Neural progenitor cell (in vitro differentiated cells): ENCODE results near the gene MAPRE2. TPM values are rescaled to one million over a fixed set of nuclear protein-coding genes. Genes with fewer than 3 reads are reported as not detected.
"Not testable (repeated sequence)": the region's sequence is repeated elsewhere in the genome, so short reads cannot be mapped to it uniquely, and the experiment has no call there.

Source experiments
- DNase-seq: peaks from one replicate; pipeline ENCODE4 v3.0.0-alpha.2; 2016; ENCODE audit warnings: low spot score
- H2AFZ ChIP-seq: fragments of 200-600 bp; sonication (generic); replicated peaks from 2 replicates; pipeline ENCODE4 v1.6.1; 2016; ENCODE audit warnings: antibody characterized with exemption
- H3F3A ChIP-seq: fragments of 200-600 bp; sonication (generic); 2 replicates; pipeline ENCODE4 v1.6.1; 2016; ENCODE audit warnings: antibody characterized with exemption, low read depth
- H3K27ac ChIP-seq: fragments of 200-600 bp; sonication (generic); 2 replicates; pipeline ENCODE4 v1.5.1; 2016; ENCODE audit warnings: mild to moderate bottlenecking
- H3K27me3 ChIP-seq: fragments of 200-600 bp; sonication (generic); 2 replicates; pipeline ENCODE4 v1.6.1; 2016; ENCODE audit warnings: mild to moderate bottlenecking, moderate library complexity
- H3K36me3 ChIP-seq: fragments of 200-600 bp; sonication (generic); 2 replicates; pipeline ENCODE4 v1.5.1; 2016
- H3K4me1 ChIP-seq: fragments of 200-600 bp; sonication (generic); 2 replicates; pipeline ENCODE4 v1.6.1; 2016; ENCODE audit warnings: mixed run types
- H3K4me2 ChIP-seq: fragments of 200-600 bp; sonication (generic); 2 replicates; pipeline ENCODE4 v1.6.1; 2016
- H3K4me3 ChIP-seq: fragments of 200-600 bp; sonication (generic); 2 replicates; pipeline ENCODE4 v1.5.1; 2016
- H3K79me2 ChIP-seq: fragments of 200-600 bp; sonication (generic); 2 replicates; pipeline ENCODE4 v1.6.1; 2016; ENCODE audit warnings: low read depth
- H3K9ac ChIP-seq: fragments of 200-600 bp; sonication (generic); 2 replicates; pipeline ENCODE4 v1.6.1; 2016
- H3K9me3 ChIP-seq: fragments of 200-600 bp; sonication (generic); 2 replicates; pipeline ENCODE4 v1.5.1; 2016; ENCODE audit warnings: low read depth
- H4K20me1 ChIP-seq: fragments of 200-600 bp; sonication (generic); 2 replicates; pipeline ENCODE4 v1.6.1; 2016; ENCODE audit warnings: low read depth
- H3K27ac Mint-ChIP-seq: 3 replicates; pipeline ENCODE4 v1.8.0; 2021; ENCODE audit warnings: mixed read lengths
- H3K27me3 Mint-ChIP-seq: 2 replicates; pipeline ENCODE4 v1.8.0; 2022; ENCODE audit warnings: low read depth, mild to moderate bottlenecking, inconsistent platforms, moderate library complexity, mixed read lengths; ENCODE audit not compliant: insufficient read depth
- H3K36me3 Mint-ChIP-seq: 3 replicates; pipeline ENCODE4 v1.8.0; 2021; ENCODE audit warnings: mixed read lengths
- H3K4me1 Mint-ChIP-seq: 3 replicates; pipeline ENCODE4 v1.8.0; 2021; ENCODE audit warnings: mixed read lengths
- H3K4me3 Mint-ChIP-seq: 3 replicates; pipeline ENCODE4 v1.8.0; 2021; ENCODE audit warnings: mild to moderate bottlenecking, moderate library complexity, mixed read lengths
- H3K9me3 Mint-ChIP-seq: 3 replicates; pipeline ENCODE4 v1.8.0; 2020; ENCODE audit warnings: mixed read lengths
- CTCF ChIP-seq: fragments of 200-600 bp; sonication (generic); IDR thresholded peaks from 2 replicates; pipeline ENCODE4 v1.5.1; 2017; ENCODE audit warnings: antibody characterized with exemption, mild to moderate bottlenecking
- EZH2 ChIP-seq: fragments of 200-600 bp; sonication (generic); IDR thresholded peaks from 2 replicates; pipeline ENCODE4 v1.6.1; 2017; ENCODE audit warnings: antibody characterized with exemption, mild to moderate bottlenecking, moderate library complexity
- EZH2phosphoT487 ChIP-seq: fragments of 200-600 bp; sonication (generic); IDR thresholded peaks from 2 replicates; pipeline ENCODE4 v1.6.1; 2017; ENCODE audit warnings: antibody characterized with exemption
- total RNA-seq: library from RNA; depleted of rRNA; stranded (reverse); fragments of >200 nt; gene quantifications from 2 replicates; pipeline ENCODE4 v1.2.3, GENCODE V29; 2015; ENCODE audit warnings: low replicate concordance

MAPRE2 gene
- total RNA-seq, 1 donor from 2014 or later = 34.6 TPM

- Histone ChIP-seq H3K36me3 (peaks cover 6% of the 10 kb centered on the region), H3K4me3 (no peak overlapping the region), H3K9ac (no peak overlapping the region), H3K9me3 (no peaks in the 10 kb centered on the region), H2AFZ (no peak overlapping the region), H3K79me2 (peaks cover 4% of the 10 kb centered on the region), H3K27ac (no peak overlapping the region), H3K27me3 (no peaks in the 10 kb centered on the region), H3F3A (no peaks in the 10 kb centered on the region), H3K4me1 (no peaks in the 10 kb centered on the region), H3K4me2 (no peak overlapping the region), H4K20me1 (no peaks in the 10 kb centered on the region)
- DNase-seq = no peak
- H3K27ac Mint-ChIP-seq = no peak overlapping the region
- H3K36me3 Mint-ChIP-seq = peaks cover 21% of the 10 kb centered on the region
- H3K27me3 Mint-ChIP-seq = no peaks in the 10 kb centered on the region
- TF ChIP-seq EZH2phosphoT487 (no peak), CTCF (no peak), EZH2 (no peak)
- peaks cover 8% of the 10 kb centered on the region for H3K9me3 Mint-ChIP-seq
- no peak overlapping the region for H3K4me3 Mint-ChIP-seq
- no peaks in the 10 kb centered on the region for H3K4me1 Mint-ChIP-seq
These were observed 65.0 kb downstream of the MAPRE2 start for GRCh38 chr18:35106013-35106844.

- H3K4me1 ChIP-seq = no peaks in the 10 kb centered on the region
- no peak overlapping the region for H3K27ac ChIP-seq
- H3K9me3 Mint-ChIP-seq = peaks cover 10% of the 10 kb centered on the region
- no peaks in the 10 kb centered on the region for H3K4me1 Mint-ChIP-seq
- no peaks in the 10 kb centered on the region for H4K20me1 ChIP-seq
- no peak for DNase-seq
- no peaks in the 10 kb centered on the region for H3F3A ChIP-seq
- no peaks in the 10 kb centered on the region for H3K9me3 ChIP-seq
- H3K4me2 ChIP-seq = no peak overlapping the region
- H3K9ac ChIP-seq = no peak overlapping the region
- H3K27me3 ChIP-seq = no peaks in the 10 kb centered on the region
- H3K36me3 ChIP-seq = peaks cover 6% of the 10 kb centered on the region
- H3K27me3 Mint-ChIP-seq = no peaks in the 10 kb centered on the region
- H3K4me3 ChIP-seq = no peak overlapping the region
- H3K36me3 Mint-ChIP-seq = peaks cover 17% of the 10 kb centered on the region
- H3K79me2 ChIP-seq = peaks cover 4% of the 10 kb centered on the region
- no peak overlapping the region for H3K4me3 Mint-ChIP-seq
- H2AFZ ChIP-seq = no peak overlapping the region
- H3K27ac Mint-ChIP-seq = no peak overlapping the region
- TF ChIP-seq EZH2 (no peak), CTCF (no peak), EZH2phosphoT487 (no peak)
These were observed 65.6 kb downstream of the MAPRE2 start for GRCh38 chr18:35106845-35107148.

- Histone ChIP-seq H3K9ac (no peak overlapping the region), H3K4me1 (no peaks in the 10 kb centered on the region), H3K4me3 (no peak overlapping the region), H3K9me3 (no peaks in the 10 kb centered on the region), H3K79me2 (peaks cover 4% of the 10 kb centered on the region), H3K27ac (no peak overlapping the region), H3K36me3 (peaks cover 6% of the 10 kb centered on the region), H3F3A (no peaks in the 10 kb centered on the region), H2AFZ (no peak overlapping the region), H3K27me3 (no peaks in the 10 kb centered on the region), H4K20me1 (no peaks in the 10 kb centered on the region), H3K4me2 (no peak overlapping the region)
- no peak for DNase-seq
- Mint-ChIP-seq H3K4me3 (no peak overlapping the region), H3K9me3 (peaks cover 14% of the 10 kb centered on the region), H3K27me3 (no peaks in the 10 kb centered on the region), H3K36me3 (peaks cover 13% of the 10 kb centered on the region), H3K4me1 (no peaks in the 10 kb centered on the region), H3K27ac (no peak overlapping the region)
- no peak for TF ChIP-seq EZH2phosphoT487
- TF ChIP-seq EZH2 = no peak
- TF ChIP-seq CTCF = no peak
These were observed 66.0 kb downstream of the MAPRE2 start for GRCh38 chr18:35107216-35107615.

DNA sequence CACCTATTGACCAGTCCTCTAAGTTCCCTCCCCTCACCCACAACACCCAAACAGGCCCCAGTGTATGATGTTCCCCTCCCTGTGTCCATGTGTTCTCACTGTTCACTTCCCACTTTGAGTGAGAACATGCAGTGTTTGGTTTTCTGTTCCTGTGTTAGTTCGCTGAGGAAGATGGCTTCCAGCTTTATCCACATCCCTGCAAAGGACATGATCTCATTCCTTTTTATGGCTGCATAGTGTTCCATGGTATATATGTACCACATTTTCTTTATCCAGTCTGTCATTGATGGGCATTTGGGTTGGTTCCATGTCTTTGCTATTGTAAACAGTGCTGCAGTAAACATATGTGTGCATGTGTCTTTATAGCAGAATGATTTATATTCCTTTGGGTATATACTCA, 66.9 kb downstream of the MAPRE2 start:
- not testable (repeated sequence) for H3K27ac ChIP-seq, DNase-seq, H3F3A ChIP-seq, H3K9ac ChIP-seq, H3K9me3 ChIP-seq, H3K79me2 ChIP-seq, H3K4me3 ChIP-seq, H4K20me1 ChIP-seq, H3K36me3 ChIP-seq, H2AFZ ChIP-seq, H3K27ac Mint-ChIP-seq, H3K27me3 ChIP-seq, H3K4me3 Mint-ChIP-seq, H3K36me3 Mint-ChIP-seq, H3K4me2 ChIP-seq, H3K27me3 Mint-ChIP-seq, H3K4me1 Mint-ChIP-seq, H3K4me1 ChIP-seq
- H3K9me3 Mint-ChIP-seq = peaks cover 17% of the 10 kb centered on the region
